Epithelial cell of proximal tubule (primary cell): ENCODE results near the gene RAD51B. TPM values are rescaled to one million over a fixed set of nuclear protein-coding genes. Genes with fewer than 3 reads are reported as not detected.

ENCODE experiments used
- DNase-seq: peaks from one replicate; pipeline ENCODE4 v3.0.0-alpha.2; 2011; ENCODE audit warnings: low read depth
- H3K4me3 ChIP-seq: 2 replicates; pipeline ENCODE4 v1.5.1; 2011; ENCODE audit warnings: low read depth, mild to moderate bottlenecking, low read length
- total RNA-seq: library from RNA; depleted of rRNA; stranded (reverse); fragments of >200 nt; gene quantifications from 2 replicates; pipeline ENCODE4 v1.2.3, GENCODE V29; 2015
- TF ChIP-seq, protein P1 (sequence below): conservative IDR thresholded peaks from 2 replicates; pipeline ENCODE4 v1.5.1; 2012; ENCODE audit warnings: low read depth, mild to moderate bottlenecking, low read length

Gene RAD51B
- total RNA-seq, 1 donor from 2014 or later: 6.3 TPM

DNA sequence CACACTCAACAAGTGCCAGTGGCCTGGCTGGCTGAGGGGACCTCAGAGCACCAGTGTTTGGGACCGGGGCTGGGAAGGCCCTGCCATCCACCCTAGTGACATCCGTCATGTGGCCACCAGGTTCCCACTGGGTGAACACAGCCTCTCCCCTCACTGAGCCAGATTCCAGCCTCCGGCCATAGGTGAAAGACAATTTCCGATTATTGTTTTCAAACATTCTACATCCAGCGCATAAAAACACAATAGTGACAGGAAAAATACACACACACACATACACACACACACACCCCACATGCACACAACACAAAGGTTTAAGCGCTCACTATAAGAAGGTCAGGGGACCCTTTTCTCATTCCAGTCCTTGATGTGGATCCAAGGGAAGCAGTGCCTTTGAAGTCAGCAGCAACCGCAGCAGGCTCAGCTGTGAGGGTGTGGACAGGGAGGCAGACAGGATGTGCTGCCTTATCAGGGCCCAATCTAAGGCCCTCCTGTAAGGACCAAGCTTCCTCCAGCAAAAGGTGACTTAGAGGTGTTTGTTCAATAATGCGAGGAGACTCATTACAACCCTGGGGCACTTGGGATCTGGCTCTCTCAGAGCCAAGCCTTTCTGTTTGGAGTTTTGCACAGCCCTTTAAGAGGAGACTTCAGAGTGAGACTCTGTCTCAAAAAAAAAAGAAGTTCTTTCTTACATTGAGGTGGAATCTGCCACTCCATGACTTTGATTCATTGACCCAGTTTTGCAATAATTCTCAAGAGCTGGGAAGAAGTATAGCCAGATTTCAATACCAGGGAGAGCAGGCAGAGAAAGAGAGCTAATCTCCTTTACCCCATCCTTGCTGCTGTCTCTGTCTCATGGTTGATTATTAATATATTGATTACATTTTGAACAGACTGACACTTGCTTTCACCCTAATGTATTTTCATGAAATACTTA lies 745.5 kb downstream of the RAD51B start:
- H3K4me3 ChIP-seq: no peak overlapping the region
- TF ChIP-seq, protein P1, sequence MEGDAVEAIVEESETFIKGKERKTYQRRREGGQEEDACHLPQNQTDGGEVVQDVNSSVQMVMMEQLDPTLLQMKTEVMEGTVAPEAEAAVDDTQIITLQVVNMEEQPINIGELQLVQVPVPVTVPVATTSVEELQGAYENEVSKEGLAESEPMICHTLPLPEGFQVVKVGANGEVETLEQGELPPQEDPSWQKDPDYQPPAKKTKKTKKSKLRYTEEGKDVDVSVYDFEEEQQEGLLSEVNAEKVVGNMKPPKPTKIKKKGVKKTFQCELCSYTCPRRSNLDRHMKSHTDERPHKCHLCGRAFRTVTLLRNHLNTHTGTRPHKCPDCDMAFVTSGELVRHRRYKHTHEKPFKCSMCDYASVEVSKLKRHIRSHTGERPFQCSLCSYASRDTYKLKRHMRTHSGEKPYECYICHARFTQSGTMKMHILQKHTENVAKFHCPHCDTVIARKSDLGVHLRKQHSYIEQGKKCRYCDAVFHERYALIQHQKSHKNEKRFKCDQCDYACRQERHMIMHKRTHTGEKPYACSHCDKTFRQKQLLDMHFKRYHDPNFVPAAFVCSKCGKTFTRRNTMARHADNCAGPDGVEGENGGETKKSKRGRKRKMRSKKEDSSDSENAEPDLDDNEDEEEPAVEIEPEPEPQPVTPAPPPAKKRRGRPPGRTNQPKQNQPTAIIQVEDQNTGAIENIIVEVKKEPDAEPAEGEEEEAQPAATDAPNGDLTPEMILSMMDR: no peak
- DNase-seq: no peak

DNA sequence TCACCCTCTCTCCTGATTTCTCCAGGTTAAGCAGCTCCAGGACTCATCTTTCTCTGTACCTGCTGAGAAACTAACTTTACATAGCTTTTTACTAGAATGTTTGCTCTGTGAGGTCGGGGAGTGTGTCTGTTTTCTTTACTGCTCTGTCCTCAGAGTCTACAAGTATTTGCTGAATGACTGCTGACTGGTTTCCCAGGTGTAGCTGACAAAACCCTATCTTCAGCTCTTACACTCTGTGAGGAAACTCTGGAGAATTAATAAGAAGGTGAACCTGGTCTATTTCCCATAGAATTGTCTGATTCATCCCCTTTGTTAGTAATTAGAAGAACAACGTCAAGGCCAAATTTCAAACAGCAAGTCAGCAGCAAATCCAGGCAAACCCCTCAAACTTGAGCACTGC lies 746.5 kb downstream of the RAD51B start:
- no peak for DNase-seq
- H3K4me3 ChIP-seq: no peak overlapping the region
- TF ChIP-seq, protein P1: no peak

DNA sequence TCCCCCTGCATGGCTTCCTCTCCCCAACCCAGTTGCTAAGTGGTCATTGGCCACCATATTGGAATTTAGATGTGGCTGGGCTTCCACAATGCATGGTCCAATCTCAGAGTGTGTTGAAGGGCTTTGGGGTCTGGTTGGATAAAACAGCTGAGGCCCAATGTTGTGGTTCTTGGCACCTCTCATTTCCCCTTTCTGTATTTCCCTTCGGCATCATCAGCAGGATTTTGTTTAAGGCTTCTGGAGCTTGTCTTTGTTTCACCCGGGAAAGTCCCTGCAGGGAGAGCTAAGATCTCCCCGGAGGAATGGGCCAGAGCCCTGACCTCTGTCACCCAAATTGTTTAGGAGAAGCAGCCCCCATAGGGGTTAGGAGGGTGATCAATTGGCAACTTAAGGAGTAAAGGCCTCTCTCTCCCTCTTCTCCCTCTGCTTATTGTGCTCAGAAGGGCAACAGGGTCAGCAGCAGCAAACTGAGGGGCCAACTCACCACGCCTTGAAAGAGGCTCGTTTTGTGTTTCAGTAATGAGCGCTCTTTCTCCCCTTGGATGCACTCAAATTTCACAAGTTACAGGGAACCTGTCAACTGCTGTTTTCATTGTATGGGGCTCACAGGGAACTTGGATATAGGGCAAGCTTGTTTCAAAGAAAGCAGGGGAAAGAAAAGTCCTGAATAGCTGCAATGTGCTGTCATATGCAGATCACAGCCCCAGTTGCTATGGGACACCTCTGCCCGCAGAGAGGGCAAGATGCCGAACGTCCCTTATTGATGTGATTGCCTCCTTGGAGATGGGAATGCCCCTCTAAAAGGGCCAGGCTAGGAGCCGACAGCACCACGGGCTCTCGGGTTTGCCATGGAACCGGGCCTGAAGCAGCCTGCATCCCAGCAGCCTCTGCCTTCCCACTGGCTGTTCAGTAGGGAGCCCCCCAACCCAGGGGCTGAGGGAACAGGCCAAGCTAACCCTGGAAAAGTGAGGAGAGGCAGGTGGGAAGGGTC lies 749.6 kb downstream of the RAD51B start:
- H3K4me3 ChIP-seq: no peak overlapping the region
- TF ChIP-seq, protein P1: no peak
- DNase-seq: no peak

DNA sequence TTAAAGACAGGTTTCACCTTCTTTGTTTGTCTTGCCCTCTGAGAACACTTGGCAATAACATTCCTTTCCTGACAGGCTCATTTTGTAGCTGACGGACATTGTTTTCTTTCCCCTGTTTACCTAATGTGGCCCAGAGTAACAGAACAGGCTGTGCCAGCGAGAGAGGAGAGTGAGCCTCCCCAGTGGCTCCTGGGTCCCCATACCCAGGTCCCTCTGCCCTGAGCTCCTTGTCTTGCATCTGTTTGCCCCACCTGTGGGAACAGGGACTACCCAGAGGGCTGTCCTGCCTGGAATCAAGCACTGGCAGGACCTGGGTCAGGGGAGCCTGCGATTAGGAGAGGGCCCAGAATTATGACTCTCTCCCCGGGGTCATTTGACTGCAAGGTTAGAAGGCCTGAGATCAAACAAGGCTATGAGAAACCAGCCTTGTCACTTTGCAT lies 750.4 kb downstream of the RAD51B start:
- no peak overlapping the region for H3K4me3 ChIP-seq
- TF ChIP-seq, protein P1: no peak
- DNase-seq: no peak

DNA sequence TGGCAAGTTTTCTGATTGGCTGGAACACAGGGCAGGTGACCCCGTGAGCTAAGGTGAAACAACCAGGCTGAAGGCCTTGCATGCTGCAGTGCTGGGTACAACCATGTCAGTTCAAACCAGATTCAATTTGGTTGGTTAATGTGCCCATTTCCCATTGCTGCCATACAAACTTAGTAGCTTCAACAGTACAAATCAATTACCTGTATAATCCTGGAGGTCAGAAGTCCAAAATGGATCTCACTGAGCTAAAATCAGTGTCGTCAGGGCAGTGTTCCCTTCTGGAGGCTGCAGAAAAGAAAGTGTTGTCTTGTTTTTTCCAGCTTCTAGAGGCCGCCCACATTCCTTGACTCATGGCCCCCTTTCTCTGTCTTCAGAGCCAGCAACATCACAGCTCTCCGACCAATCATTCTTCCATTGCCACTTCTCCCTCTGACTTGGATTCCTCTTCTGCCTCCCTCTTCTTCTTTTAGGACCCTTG lies 751.6 kb downstream of the RAD51B start:
- TF ChIP-seq, protein P1: no peak
- H3K4me3 ChIP-seq: no peak overlapping the region
- no peak for DNase-seq

DNA sequence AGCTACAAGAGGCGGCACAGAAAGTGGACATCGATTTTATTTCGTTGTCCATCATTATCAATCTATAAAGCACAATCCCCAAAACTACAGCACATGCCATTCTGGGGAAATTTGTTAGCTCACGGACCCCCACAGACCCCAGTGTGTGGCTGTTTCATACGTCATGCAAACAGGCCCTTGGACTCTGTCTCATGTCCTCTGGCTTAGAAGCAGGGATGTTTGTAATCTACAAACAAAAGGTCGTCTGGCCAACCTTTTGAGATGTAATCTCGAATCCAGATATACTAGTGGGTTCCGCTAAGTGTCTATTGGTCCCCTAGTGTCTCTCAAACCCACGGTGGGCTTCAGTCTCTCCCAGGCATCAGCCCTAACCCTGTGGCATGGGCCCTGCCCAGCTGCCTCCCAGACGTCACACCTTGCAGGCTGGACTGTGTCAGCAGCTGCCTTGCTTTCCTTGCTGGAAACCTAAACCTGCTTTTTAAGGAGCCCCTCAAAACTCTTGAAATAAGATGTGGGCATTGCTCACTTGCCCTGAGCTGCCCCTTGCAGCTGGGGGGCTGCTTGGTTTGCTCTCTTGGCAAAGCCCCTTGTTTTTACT lies 752.4 kb downstream of the RAD51B start:
- DNase-seq: no peak
- H3K4me3 ChIP-seq: no peak overlapping the region
- TF ChIP-seq, protein P1: no peak
